ENCODE results near the gene TMEM121B.
"Not testable (repeated sequence)": the region's sequence is repeated elsewhere in the genome, so short reads cannot be mapped to it uniquely, and the experiment has no call there.

The TMEM121B gene

GRCh38 chr22:17121233-17122195 lies at the start of gene TMEM121B:
TSS of gene TMEM121B (minus strand) at chr22:17121360. CDS start at chr22:17121127, 233 bp downstream.
- peak; percentile 77 for DNase-seq (ENCODE audit: low spot score)

- DNase-seq (ENCODE audit: low spot score): no peak
Measured at GRCh38 chr22:17167486-17167885, 46.3 kb upstream of the TMEM121B start.

DNA sequence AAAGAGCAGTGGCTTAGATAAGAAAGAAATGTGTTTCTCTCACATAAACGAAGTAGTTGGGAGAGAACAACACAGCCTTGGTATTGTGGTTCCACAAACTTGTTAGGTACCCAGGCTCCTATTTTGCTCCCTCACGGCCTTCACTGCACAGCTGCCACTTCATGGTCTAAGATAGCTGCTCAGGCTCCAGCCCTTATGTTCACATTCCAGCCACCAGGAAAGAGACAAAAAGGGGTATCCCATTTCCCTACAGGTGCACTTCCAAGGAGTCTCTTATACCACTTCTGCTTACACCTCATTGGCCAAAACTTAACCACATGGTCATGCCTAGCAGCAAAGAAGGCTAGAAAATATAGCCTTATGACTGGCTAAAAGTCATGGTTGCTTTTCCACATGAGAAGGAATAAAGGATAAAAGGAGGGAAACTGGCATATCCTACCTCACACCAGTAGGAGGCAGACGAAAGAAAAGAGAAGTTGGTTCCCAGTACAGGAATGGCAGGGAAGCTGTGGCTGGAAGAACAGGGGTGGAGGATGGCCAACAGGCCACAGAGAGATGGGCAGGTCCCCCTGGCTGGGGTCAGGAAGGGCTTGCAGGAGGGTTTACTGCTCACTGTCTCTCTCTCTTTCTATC lies 43.3 kb upstream of the TMEM121B start:
- peak; percentile 41 for DNase-seq (ENCODE audit: low spot score)

DNA sequence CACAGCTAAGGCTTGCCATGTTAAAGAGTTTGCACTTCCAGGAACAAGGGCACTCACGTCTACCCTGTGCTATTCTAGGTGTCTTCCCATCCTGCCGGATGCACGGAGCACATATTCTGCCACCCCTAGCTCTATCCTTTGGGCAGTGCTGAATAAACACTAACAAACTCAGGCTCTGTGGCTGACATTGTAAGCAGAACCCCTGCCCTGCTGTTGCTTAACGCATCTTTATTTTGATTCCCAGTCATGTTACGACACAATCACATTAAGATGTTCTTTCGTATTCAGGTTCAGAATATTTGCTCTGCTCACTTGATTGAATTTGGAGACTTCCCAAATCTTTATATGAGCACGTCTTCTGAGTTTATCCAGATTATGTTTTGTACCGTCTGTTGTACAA lies 41.6 kb upstream of the TMEM121B start:
- no peak for DNase-seq (ENCODE audit: low spot score)

DNA sequence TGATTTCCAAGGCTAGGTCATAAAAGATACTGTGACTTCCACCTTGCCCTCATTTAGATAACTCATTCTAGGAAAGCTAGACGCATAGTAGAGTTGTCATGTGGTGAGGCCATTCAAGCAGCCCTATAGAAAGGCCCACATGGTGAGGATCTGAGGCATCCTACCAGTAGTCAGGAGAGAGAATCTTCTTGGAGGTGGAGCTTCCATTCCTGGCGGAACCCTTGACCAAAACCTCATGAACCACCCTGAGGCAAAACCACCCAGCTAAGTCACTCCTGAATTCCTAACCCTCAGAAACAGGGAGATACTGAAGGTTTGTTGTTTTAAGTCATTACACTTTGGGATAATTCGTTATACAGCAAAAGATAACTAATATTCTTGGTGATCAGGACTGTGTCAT lies 40.8 kb upstream of the TMEM121B start:
- no peak for DNase-seq (ENCODE audit: low spot score)

GRCh38 chr22:17159504-17159951 lies 38.4 kb upstream of the TMEM121B start:
- DNase-seq (ENCODE audit: low spot score): peak; percentile 87

- peak; percentile 89 for DNase-seq (ENCODE audit: low spot score)
Measured at GRCh38 chr22:17158568-17159503, 37.7 kb upstream of the TMEM121B start, which contains the start of gene HDHD5. TSS of gene HDHD5 (minus strand) at chr22:17159277. CDS start at chr22:17159251, 26 bp downstream.

GRCh38 chr22:17158176-17158567 lies 37.0 kb upstream of the TMEM121B start:
- DNase-seq (ENCODE audit: low spot score): no peak

GRCh38 chr22:17157714-17158113 lies 36.6 kb upstream of the TMEM121B start:
- no peak for DNase-seq (ENCODE audit: low spot score)

- no peak for DNase-seq (ENCODE audit: low spot score)
Measured at GRCh38 chr22:17155941-17156340, 34.8 kb upstream of the TMEM121B start.

GRCh38 chr22:17152971-17153370 lies 31.8 kb upstream of the TMEM121B start:
- DNase-seq (ENCODE audit: low spot score): no peak

- DNase-seq (ENCODE audit: low spot score): no peak
Measured at GRCh38 chr22:17152340-17152739, 31.2 kb upstream of the TMEM121B start.

DNA sequence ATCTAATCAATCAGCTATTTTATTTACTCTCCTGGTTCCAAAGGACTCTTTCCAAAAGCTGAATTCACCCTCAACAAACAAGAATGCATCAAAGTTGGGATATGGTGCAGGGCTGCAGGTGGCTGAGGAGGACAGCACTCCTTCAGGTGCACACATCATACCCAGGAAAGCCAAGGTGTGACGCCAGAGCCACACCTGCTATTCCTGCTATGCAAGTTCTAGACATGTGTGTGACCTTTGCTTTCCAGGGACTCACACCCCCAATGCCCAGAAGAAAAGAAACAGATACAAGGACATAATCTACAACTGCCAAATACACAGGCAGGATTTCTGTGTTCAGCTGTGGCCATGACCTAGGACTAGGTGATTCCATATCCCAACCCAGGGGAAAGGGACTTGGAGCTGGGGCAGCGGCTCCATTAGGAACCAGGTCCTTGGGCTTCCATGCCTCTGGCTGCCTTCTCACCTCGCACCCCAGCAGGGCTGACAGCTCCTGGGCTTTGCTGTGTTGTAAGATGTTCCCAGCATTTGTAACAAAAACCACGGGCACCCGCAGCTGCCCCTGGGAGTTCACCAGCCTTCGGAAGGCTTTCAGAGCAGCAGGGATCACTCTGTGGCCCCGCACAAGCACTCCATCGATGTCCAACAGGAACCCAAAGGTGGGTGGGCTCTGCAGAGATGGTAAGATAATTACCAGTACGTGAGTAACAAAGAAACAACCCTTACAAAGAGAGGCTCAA lies 28.1 kb upstream of the TMEM121B start:
- no peak for DNase-seq (ENCODE audit: low spot score)

DNA sequence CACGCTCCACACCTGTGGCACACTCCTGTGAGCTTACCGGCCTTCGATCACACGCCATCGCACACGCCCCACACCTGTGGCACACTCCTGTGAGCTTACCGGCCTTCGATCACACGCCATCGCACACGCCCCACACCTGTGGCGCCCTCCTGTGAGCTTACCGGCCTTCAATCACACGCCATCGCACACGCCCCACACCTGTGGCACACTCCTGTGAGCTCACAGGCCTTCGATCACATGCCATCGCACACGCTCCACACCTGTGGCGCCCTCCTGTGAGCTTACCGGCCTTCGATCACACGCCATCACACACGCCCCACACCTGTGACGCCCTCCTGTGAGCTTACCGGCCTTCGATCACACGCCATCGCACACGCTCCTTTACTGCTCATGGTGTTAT lies 26.3 kb upstream of the TMEM121B start:
- DNase-seq (ENCODE audit: low spot score): not testable (repeated sequence)

- no peak for DNase-seq (ENCODE audit: low spot score)
Measured at GRCh38 chr22:17145021-17145680, 24.0 kb upstream of the TMEM121B start.

GRCh38 chr22:17143826-17144225 lies 22.7 kb upstream of the TMEM121B start:
- DNase-seq (ENCODE audit: low spot score): no peak

- DNase-seq (ENCODE audit: low spot score): no peak
Measured at GRCh38 chr22:17143101-17143500, 21.9 kb upstream of the TMEM121B start.

- no peak for DNase-seq (ENCODE audit: low spot score)
Measured at GRCh38 chr22:17140826-17141766, 19.9 kb upstream of the TMEM121B start.

DNA sequence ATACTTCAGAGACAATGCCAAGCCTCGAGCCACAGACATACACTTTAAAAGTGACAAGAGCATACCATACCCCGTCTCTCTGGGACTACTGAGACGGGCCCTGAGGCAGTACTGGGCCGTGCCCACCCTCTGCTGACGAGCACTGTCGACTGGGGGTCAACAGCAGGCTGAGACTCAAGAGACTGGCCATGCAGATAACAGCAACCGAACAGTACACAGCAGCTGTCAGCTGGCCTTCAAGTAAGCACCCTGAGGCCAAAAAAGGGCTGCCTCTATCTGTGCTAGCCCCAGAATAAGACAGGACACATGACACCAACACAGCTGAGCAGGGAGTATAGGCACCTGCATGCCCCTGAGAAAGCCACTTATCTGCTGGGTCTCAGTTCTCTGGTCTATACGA lies 18.9 kb upstream of the TMEM121B start:
- DNase-seq (ENCODE audit: low spot score): no peak

GRCh38 chr22:17138513-17138912 lies 17.4 kb upstream of the TMEM121B start:
- DNase-seq (ENCODE audit: low spot score): no peak
